NCI-H748 treated with DMSO at 0.1 percent for 48 hours (cell line): ENCODE data around the gene CDCA7.
"Not testable (repeated sequence)": the region's sequence is repeated elsewhere in the genome, so short reads cannot be mapped to it uniquely, and the experiment has no call there.

Experiments
- DNase-seq: peaks from one replicate; lab custom pipeline; 2025; lab: John Stamatoyannopoulos, UW

Gene CDCA7

GRCh38 chr2:173359231-173359630, 4.6 kb downstream of the CDCA7 start:
- no peak for DNase-seq

DNA sequence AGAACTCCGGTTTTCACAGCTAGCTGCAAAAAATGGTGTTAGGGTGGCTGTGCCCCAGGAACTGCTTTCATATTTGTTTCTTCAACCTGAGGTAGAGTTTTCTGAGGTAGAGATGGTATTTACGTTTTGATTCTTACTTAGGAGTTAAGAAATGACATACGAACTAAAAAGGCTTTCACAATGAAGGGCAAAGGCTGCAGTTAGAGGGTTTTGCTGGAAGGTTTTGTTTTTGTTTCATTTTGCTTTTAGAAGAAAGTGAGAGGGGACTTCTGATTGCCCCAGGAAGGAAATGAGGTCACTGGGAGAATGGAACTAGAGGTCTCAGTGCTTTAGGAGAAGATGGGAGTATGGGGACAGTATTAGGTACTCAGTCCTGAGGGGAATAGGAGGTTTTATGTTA, 15.5 kb downstream of the CDCA7 start:
- DNase-seq, result no peak

- no peak for DNase-seq
Observed at GRCh38 chr2:173371023-173371422, 16.4 kb downstream of the CDCA7 start.

GRCh38 chr2:173373290-173373689, 18.6 kb downstream of the CDCA7 start:
- no peak for DNase-seq

DNA sequence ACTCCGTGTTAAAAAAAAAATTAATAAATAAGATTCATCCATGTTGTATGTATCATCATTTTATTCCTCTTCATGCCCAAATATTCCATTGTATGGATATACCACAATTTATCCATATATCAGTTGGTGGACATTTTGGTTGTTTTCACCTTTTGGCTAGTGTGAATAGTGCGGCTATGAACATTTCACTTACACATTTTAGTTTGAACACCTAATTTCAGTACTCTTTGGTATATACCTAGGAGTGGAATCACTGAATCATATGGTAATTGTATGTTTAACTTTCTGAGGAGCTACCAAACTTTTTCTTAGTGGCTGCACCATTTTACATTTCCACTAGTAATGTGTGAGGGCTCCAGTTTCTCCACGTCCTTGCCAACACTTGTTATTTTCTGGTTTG, 20.0 kb downstream of the CDCA7 start:
- DNase-seq, result no peak

- not testable (repeated sequence) for DNase-seq
Observed at GRCh38 chr2:173385534-173385933, 30.9 kb downstream of the CDCA7 start.

GRCh38 chr2:173386021-173386737, 31.5 kb downstream of the CDCA7 start:
- DNase-seq, result no peak

DNA sequence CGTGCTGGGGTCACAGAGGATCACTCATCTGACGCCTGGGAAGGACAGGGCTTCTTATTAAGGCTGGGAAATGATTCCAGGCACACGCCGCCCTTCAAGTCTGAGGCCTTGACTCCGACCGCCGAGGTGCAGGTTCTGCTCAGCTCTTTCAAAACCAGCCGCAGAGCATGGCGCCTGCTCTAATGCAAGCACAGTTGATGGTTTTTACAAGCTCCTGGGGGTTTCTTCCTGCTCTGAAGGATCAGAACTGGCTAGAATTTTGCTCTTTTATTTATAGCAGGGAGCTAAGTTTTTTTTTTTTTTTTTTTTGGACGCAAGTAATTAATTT, 32.0 kb downstream of the CDCA7 start:
- DNase-seq, result no peak

DNA sequence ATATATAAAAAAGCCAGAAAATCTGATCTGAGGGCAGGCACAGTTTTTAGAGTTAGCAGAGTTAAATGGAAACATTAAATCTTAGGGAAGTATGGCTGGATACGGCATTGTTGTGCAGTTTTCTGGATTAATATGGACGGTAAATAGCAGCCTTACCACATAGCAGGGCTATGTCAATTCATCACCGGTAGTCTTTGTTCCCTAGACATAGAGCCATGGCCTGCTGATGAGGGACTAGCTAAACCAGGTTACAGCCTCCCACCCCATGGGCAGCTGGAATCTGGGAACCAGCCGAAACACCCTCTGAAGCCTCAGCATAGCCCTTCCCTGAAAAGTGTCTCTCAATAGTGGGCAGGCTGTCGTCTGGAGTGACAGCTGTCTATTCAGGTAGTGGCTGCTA, 32.4 kb downstream of the CDCA7 start:
- DNase-seq, result no peak

DNA sequence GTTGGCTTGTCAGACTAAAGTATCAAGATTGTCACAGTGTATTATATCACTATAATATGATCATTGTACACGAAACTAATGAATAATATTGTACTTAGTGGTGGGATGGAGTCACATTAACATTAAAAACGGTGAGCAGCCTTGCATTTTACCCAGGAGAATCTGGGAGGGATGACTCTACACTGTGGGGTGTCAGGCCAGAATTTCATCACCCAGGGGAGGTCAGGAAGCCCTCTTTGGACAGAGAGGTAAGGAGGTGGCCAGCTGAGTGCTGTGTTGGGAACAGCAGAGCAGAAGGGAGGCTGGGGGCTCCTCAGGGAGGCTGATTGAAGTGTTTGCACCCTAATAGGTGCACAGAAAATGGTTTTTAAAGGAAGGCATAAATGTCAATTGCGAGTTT, 33.0 kb downstream of the CDCA7 start:
- DNase-seq, result no peak

- DNase-seq, result no peak
Observed at GRCh38 chr2:173388795-173389194, 34.1 kb downstream of the CDCA7 start.

GRCh38 chr2:173390036-173390435, 35.4 kb downstream of the CDCA7 start:
- DNase-seq, result no peak

GRCh38 chr2:173392731-173393130, 38.1 kb downstream of the CDCA7 start:
- no peak for DNase-seq

DNA sequence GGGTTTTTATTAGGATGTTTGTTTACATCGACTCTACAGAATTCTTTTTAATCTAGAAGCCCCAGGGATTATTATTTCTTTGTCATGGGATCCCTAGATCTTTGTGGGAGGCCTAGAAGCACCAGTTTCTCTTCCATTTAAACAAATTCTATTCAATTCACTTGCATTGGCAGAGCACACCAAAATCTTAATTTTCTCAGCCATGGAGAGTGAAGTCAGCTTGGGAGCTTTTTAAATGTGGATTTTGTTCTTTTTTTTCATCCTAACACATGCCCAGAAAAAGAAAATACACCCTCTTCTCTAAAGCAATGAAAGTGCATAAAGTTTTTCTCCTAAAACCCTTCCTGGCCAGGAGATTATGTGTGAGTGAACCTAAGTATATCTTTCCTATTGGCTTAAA, 38.5 kb downstream of the CDCA7 start:
- no peak for DNase-seq

GRCh38 chr2:173393636-173394035, 39.0 kb downstream of the CDCA7 start:
- DNase-seq, result no peak

DNA sequence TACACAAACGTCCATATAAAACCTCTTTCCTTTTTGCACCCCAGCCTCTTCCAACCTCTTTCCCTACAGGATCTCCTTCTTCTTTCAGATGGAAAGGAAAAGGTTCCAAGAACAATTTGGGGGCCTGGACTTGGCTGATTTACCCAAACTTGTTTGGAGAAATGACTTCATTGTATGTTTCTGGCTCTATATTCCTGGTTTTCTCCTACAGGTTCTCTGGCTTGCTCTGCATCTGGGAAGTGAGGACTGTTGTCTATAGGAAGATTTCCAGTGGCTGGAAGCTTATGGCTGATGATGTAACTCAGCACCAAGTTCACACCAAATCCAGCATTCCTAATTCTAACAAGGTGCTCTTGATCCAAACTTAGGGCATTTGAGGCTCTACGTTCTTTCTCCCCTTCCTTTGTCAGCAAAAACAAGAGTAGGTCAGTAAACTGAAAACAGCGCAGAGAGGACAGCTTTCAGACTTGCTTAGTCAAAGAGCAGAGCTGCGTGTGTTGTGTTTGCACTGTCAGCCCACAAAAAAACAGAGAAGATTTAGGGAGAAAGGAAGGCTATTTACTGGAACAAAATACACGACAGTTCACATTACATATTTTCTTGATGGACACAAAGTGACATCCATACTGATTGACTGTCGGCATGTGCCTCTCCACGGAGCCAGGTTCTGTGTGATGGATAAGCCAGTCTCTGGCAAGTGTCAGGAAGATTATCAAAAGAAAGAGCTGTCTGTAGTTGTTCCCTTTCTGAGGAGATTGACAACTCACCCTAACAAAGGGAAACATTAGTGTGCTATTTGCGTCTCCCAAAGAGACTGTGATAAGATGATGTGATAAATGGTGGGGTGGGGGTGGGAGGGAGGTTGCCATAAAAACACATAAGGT, 39.7 kb downstream of the CDCA7 start:
- no peak for DNase-seq

DNA sequence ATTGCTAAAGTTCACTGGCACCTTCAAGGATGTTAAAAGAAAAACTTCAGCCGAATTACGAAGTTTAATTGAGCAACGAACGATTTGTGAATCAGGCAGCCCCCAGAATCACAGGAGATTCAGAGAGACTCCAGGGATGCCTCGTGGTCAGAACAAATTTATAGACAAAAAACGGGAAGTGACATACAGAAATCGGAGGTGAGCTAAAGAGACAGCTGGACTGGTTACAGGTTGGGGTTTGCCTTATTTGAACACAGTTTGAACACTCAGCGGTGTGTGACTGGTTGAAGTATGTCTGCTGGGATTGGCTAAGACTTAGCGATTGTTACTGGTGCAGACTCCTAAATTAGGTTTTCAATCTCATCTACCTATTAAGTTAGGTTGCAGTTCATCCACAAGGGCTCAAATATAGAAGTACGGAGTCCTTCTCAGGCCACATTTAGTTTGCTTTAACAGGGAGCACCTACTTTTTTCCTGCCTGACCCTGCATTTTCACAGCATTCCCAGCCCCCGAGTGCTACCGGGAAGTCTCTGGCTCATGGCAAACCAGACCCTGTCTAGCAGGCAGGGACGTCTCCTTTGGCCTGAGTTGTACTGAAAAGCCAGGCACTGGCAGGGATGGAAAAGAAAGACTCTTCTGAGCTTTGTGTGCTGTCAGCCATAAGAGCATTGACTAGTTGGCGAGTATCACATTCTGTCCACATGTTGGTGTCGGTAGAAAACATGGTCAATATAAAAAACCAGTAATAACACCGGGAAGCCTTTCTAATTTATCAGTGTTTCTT, 41.1 kb downstream of the CDCA7 start:
- DNase-seq, result no peak

GRCh38 chr2:173397539-173397938, 42.9 kb downstream of the CDCA7 start:
- DNase-seq, result peak; percentile 30

GRCh38 chr2:173399229-173399628, 44.6 kb downstream of the CDCA7 start:
- DNase-seq, result no peak

DNA sequence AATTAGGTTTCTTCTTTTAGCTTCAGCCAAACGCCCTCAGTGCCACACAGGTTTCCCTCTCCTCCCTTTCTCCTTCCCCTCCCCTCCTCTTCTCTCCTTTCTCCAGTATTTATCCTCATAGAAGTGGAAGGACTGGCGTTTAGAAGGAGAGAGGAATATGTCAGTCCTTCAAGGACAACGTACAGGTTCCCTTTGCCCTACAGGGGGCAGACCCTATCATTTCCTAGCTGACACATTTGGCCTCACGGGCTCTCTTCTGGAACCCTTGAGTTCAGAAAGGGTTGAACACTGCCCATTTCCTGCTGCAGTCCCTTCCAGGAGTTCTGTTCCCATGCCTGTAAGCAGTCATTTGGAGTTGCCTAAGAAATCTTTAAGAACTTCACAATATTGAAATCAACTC, 46.1 kb downstream of the CDCA7 start:
- DNase-seq, result no peak

DNA sequence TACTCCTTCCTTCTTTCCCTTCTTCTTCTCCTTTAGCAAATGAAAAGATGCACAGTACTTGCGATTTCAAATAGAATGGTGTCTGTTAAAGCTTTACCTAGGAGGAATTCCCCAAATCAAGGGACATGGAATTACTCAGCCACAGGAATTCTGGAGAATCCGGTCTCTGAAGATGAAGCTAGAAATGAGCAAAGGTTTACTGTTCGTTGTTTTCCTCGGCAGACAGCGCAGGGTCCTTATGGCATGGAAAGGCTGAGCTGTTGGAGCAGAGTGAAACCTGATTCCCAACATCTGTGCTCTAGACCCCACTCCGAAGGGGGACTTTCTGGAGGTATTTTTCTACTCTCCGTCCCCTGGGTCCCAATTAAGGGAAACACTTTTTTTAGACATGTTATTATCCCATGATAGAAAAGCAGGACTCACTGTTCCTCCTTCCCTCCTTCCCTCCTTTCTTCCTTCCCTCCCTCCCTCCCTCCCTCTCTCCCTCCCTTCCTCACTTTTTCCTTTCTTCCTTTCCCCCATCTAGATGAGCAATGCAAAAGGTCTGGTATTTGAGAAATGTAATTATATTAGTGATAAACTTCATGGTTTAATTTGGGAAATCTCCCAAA, 47.1 kb downstream of the CDCA7 start:
- DNase-seq, result peak; percentile 17

- DNase-seq, result peak; percentile 74
Observed at GRCh38 chr2:173402405-173402974, 47.8 kb downstream of the CDCA7 start.
